Erythroblast (primary cell): ENCODE data around the gene ECI1.

Experiments
- DNase-seq, 2 experiments: peaks; one replicate each; lab custom pipeline; 2025; lab: John Stamatoyannopoulos, UW
- GATA1 ChIP-seq: IDR thresholded peaks from 2 replicates; pipeline ENCODE4 v1.6.1; 2011; ENCODE audit warnings: low read depth, mild to moderate bottlenecking, control low read depth, low read length, moderate library complexity
- POLR2A ChIP-seq: IDR thresholded peaks from 2 replicates; pipeline ENCODE4 v1.6.1; 2011; ENCODE audit warnings: mild to moderate bottlenecking, low read length

Gene ECI1

DNA sequence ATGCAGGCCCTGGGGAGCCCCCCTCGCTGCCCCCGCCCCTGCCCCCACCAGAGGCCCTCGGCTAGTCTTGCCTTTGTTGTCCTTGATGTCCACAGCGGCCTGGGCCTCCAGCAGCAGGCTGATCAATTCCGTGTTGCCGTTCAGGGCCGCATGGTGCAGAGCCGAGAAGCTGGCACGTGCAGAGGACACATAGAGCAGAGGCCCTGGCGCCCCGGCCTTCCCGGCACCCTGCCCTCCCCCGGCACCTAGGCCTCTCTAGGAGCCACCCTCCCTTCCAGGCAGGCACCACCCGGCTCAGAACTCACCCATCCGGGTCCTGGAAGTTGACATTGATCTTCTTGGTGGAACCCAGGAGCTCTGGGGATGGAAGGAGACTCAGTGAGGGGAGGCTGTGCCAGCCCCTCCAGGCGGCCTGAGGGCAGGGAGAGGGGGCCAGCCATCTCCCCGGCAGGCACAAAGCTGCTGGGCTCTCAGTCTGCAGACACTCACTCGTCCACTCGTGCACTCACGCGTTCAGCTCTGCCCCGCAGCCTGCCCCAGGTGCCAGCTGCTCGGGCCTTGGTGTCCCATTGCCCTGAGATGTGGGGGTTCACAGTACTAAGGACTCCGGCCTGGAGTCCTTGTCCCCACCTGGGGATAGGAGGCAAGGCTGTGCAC, 61.3 kb downstream of the ECI1 start:
- TF ChIP-seq POLR2A (no peak), GATA1 (no peak)
- DNase-seq = no peak
